ENCODE results near the gene NOC3L.
"Not testable (repeated sequence)": the region's sequence is repeated elsewhere in the genome, so short reads cannot be mapped to it uniquely, and the experiment has no call there.

The NOC3L gene, protein sequence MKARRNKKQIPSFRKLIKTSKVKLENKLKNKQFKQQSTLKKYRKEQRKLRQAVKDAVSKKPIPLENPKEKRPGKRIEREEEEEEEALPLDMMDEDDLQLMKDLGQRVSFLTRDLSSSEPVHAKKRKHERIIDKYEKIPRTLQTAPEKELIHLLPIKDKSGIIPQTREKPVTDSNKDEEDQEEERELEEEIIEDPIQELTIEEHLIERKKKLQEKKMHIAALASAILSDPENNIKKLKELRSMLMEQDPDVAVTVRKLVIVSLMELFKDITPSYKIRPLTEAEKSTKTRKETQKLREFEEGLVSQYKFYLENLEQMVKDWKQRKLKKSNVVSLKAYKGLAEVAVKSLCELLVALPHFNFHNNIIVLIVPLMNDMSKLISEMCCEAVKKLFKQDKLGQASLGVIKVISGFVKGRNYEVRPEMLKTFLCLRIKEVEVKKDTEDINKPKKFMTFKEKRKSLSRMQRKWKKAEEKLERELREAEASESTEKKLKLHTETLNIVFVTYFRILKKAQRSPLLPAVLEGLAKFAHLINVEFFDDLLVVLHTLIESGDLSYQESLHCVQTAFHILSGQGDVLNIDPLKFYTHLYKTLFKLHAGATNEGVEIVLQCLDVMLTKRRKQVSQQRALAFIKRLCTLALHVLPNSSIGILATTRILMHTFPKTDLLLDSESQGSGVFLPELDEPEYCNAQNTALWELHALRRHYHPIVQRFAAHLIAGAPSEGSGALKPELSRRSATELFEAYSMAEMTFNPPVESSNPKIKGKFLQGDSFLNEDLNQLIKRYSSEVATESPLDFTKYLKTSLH

DNA sequence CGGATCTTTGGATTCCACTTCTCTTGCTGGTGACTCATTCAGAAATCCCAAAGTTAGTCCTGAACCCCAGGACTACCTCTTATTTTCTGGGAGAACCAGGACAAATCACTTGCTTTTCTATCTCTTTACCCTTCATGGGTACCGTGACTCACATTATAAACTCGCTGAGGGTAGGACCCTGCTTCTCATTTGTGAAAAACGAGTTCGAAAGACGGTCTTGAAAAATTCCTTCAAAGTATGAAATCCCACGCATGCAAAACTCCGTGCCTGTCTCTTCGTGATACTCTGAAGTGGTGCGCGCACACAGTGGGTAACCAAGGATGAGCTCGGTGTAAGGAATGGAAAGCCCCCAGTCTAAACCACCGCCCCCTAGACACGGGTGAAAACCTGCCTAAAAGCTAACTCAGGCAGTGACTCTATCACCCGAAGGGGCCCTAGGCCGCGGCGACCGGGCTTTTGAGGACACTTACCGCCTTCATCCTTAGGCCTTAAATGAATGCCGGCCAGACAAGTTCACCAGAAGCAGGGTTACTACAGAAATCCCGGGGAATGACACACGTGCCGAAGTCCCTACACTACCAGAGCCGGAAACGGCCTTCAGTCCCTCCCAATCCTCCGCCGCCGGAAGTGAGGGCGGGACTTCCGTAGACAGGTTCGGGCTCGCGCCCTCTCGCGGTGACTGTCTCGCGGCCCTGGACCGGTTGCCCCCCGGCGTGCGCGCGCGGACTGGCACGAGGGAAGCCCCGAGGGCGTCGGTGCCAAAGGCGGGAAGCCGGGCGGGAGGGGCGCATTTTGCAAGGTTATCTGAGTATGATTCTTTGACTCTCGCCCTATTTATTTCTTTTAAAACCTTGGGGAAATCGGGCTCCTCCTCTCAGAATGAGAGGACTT is at the start of gene NOC3L:
Gene NOC3L, minus strand, starts transcription at position 580 of the 891 bp plus-strand sequence. Its CDS starts 101 bp downstream, at position 479.
- DNase-seq = peak; percentile 91

DNA sequence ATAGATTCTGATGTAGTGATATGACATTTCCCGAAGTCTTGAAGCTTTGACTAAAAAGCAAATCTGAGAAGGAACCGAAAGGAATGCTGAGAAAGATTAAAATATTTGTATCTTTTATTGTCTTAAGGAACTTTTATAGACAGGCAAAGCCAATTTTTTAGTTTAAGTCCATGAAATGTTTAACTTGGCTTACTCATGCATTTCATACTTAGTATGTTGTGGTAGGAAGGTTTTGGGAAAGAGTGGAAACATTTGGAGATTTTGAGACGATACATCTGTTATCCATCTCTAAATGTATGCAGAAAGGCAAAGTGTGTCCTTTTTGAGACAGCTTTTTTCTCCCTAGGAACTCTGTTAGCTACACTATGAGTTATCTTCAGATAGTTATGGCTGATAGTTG is 49.7 kb upstream of the NOC3L start:
- no peak for DNase-seq

DNA sequence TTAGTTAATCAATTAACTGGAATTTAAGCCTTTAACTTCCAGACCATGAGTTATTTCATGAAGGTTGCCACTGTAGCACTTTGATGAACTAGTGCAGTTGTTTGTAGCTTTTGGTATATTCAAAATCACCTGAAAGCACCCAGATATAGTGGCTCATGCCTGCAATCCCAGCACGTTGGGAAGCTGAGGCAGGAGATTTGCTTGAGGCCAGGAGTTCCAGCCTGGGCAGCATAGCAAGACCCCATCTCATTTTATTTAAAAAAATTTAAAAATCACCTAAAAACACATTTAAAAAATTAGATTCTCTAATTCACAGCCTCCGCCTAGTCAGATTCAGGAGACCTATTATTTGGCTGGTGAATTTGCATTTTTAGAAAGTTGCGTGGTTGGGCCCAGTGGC is 48.6 kb upstream of the NOC3L start:
- no peak for DNase-seq

DNA sequence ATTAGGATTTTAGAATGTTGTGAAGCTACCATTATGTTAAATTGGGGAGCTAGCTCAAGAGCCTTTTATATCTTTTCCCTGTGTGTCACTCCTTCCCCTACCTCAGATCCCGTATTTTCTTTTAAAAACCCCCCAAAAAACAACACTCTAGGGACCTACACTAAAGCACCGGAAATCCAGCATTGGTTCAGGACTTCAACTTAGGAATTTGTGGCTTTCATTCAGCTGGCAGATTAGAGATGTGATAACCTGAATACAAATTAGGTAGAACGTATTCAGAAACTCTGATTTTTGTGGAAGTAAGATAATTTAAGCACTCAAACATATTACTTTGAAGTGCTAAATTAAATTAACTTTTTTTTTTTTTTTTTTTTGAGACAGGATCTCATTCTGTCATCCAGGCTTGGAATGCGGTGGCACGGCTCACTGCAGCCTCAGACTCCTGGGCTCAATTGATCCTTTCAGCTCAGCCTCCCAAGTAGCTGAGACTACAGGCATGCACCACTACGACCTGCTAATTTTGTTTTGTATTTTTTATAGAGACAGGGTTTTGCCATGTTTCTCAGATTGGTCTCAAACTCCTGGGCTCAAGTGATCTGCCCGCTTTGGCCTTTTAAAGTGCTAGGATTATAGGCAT is 46.4 kb upstream of the NOC3L start:
- no peak for DNase-seq

DNA sequence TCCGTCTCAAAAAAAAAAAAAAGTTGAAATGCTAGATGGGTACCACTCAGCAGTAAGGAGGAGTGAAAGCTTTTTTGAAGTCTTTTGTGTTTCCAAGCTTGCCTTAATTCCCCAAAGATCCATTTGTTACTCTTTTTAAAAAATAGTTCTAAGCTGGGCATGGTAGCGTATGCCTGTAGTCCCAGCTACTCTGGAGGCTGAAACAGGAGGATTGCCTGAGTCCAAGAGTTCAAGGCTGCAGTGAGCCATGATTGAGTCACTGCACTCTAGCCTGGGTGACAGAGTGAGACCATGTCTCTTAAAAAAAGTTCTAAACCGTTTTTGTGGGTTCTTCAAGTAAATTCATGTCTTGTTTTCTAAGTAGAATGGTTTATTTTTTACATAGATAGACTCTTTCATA is 44.9 kb upstream of the NOC3L start:
- DNase-seq = no peak

DNA sequence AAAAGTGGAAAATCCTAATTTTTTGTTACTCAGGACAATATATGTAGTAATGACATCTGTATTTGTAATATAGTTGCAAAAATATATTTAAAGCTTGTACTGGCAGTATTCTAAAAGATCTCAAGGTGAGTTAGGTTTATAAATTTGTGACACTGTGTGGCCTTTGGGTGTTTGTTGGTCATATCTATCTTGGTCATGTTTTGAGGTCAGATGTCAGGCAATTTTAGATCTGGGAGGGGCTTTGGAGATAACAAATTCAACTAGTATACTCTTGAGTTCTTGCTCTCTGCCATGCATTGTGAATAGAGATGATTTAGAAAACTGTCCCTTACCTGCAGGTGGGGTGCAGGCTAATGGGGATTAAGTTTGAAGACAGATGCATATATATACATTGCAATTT is 42.7 kb upstream of the NOC3L start:
- no peak for DNase-seq

DNA sequence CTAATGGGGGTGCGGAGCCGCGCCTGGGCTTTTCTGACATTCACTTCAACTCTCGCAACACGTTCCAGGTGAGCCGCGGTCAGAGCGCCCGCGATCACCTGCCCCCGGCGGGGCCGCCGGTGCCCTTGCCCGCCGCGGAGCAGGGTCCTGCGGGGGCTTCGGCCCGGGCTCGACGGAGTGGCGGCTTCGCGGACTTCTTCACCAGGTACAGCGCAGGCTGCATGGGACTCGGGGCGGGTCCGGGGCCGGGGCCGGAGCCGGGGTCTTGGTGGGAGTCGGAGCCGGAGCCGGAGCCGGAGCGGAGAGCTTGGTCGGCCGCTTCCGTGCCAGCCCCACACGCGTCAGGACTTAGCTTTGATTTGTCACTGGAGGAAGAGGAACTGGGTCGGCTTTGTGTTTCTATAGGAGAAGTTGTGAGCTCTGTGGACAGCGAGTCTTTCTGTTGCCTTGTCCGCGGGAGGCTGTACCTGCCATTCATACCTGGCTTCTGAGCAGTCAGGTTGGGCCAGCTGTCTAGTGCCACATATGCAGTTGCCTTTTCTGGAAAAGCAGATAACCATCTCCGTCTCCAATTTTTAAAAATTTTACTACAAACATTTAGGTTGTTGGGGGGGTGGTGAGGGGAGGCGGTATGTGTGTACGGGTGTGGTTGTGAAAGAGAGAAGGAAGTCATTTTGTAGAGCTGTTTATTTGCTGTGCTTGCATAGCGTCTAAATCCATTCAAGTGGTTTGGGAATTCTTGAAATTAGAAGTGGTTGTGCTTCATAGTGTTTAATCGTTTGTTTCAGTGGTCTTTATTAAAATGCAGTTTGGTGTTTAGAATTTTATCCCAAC is 40.9 kb upstream of the NOC3L start:
- peak; percentile 29 for DNase-seq

DNA sequence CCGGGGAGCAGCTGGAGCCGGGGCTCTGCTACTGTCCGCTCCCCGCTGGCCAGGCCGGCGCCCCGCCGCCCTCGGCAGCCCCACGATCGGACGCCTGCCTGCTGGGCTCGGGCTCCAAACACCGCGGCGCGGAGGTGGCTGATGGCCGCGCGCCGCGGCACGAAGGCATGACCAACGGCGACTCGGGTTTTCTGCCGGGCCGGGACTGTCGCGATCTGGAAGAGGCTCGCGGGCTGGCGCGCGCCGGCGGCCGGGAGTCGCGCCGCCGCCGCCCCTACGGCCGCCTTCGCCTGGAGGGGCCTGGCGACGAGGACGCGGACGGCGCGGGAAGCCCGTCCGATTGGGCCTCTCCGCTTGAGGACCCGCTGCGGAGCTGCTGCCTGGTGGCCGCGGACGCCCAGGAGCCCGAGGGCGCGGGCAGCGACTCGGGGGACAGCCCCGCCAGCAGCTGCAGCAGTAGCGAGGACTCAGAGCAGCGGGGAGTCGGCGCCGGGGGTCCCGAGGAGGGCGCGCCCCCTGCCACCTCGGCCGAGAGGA is 40.2 kb upstream of the NOC3L start:
- DNase-seq = peak; percentile 13

DNA sequence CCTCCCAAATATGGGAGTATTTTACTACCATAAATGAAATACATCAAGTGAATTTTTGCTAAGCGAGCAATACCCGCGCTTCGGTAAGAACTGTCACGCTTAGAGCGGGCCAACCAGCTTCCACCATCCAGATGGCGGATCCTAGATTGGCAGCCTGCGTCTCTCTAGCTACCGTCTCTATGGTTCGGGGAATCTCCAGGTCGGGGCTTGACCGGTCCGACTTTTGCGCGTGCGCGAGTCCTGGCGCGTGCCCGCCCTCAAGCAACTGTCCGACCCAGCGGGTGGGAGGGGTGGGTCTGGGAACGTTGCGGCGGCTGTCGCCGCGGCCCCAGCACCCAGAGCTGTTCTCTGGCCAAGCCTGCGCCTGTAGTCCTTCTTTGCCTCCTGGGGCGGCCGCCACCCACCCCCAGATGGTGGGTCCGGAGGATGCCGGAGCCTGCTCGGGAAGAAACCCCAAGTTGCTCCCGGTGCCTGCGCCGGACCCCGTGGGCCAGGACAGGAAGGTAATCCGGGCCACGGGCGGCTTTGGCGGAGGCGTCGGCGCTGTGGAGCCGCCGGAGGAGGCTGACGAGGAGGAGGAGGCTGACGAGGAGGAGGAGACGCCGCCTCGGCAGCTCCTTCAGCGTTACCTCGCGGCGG is 39.6 kb upstream of the NOC3L start, which contains the start of gene TBC1D12:
Gene TBC1D12, plus strand, starts transcription at position 338 of the 639 bp plus-strand sequence. Its CDS starts 73 bp downstream, at position 411.
- DNase-seq = peak; percentile 92

DNA sequence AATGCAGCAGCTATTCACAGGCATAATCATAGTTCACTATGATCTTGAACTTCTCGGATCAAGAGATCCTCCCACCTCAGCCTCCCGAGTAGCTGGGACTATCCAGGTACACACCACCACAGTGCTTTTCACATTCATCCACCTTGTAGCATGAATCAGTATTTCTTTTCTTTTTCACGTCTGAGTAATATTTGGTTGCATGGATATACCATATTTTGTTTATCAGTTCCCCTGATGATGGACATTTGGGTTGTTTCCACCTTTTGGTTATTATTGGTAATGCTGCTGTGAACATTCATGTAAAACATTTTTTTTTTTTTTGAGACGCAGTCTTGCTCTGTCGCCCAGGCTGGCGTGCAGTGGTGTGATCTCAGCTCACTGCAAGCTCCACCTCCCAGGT is 36.0 kb upstream of the NOC3L start:
- no peak for DNase-seq

DNA sequence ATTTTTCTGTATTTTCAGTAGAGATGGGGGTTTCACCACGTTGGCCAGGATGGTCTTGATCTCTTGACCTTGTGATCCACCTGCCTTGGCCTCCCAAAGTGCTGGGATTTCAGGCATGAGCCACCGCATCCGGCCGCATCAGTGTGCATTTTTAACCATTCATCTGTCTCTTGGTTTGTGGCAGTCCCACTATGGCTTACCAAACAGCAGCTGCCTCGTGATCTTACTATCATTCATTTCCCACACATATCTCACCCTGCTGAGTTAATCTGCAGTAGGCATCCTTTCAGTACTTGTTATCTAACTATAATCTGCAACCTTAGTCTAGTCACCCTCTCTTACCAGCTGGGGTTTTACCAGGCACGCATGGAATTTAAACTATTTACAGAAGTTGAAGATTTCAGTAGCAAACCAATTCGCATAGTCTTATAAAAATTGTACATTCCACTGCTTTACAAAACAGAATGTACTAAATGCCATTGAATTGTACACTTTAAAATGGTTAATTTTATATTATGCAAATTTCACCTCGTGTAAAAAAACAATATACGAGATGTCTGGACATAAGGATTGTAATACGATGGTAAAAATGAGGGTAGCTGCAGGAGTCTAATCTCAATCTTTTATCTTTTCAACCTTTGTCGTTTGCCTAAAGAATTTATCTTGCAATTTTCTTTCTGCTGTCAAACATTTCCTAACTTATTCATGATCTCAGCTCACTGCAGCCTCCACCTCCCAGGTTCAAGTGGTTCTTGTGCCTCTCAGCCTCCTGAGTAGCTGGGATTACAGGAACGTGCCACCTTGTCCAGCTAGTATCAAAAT is 35.0 kb upstream of the NOC3L start:
- DNase-seq = no peak

DNA sequence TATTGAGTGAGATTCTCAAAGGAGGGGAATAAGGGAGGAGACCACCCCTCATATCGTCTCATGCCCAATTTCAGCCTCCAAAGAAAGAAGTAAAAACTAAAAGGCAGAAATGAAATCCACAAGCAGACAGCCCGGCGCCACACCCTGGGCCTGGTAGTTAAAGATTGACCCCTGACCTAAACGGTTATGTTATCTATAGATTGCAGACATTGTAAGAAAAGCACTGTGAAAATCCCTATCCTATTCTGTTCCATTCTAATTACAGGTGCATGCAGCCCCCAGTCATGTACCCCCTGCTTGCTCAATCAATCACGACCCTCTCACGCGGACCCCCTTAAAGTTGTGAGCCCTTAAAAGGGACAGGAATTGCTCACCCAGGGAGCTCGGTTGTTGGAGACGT is 29.4 kb upstream of the NOC3L start:
- not testable (repeated sequence) for DNase-seq

DNA sequence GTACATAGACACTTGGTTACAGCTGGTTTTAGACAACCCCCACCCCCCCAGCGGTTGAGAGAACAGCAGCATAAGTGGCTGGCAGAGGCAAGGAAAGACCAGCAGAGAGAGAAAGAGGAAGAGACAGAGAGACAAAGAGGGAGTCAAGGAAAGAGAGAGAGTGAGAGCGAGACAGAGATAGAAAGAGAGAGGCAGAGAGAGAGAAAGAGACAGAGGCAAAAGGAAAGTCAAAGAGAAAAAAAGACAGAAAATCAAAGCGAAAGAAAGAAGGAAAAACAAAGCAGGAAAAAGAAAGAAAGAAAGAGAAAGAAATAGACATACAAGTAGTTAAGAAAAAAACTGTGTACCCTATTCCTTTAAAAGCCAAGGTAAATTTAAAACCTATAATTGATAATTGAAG is 23.0 kb upstream of the NOC3L start:
- DNase-seq = not testable (repeated sequence)

DNA sequence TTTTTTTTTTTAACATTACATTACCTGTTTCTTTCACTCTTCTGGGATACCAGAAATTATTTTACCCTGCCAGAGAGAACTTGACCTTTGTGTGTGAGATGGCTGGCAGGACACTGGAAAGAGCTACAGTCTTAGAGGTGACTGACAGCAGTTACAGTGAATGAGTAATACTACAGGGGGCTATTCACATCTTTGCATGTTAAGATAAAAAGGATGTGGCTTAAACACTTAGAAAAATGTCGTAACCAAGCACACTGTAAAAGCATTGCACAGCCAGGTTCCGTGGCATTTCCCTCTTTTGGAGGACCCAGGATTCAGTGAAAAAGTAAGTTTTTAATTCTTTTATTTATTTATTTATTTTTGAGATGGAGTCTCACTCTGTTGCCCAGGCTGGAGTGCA is 20.8 kb upstream of the NOC3L start:
- DNase-seq = no peak

DNA sequence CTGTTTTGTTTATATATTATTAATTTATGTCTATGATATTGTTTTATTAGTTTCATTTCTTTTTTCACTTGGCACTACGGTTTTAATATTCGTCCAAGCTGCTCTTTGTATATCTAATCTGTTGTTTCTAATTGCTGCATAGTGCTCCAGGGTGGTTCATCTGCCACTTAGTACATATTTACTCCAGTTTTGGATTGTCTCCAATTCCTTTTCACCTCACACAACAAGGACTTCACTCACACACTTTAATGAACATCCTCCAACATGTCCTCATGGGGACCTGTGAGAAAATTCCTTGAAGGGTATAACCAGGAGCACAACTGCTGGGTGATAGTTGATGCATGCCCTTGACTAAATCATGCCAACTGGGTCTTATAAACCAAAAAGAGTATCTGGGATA is 14.1 kb upstream of the NOC3L start:
- no peak for DNase-seq

DNA sequence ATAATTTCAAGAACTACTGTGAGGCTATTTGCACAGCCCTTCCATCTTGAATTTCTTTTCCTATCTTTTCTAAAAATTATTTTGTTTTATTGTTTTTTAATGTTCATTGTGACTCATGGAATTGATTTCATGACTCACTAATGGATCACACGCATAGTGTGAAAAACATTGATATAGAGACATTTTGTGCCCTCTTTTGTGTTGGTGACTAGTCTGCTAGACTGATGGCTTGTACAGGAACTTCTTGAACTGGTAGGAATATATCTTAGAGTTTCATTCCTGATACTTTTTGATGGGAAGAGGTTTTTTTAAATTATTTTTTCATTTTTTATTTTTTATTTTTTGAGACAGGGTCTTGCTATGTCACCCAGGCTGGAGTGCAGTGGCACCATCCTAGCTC is 12.6 kb upstream of the NOC3L start:
- DNase-seq = no peak

DNA sequence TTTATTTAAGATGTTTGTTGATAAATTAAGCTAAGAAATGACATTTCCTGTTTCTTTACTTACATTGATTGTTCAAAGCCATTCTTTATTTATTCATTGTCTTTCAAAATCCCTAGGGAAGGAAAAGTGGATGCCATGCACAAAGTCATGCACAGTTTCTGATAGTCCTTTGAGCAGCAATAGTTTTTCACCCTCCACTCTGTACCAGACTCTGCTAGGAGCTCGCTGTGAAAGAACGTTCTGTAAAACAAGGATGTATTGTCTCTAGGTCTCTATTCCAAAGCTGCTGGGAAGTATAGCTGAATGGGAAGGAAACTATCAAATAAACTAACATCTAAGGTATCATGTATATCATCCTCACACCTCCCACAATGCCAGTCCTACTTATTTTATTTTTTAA is 7.8 kb upstream of the NOC3L start:
- no peak for DNase-seq

DNA sequence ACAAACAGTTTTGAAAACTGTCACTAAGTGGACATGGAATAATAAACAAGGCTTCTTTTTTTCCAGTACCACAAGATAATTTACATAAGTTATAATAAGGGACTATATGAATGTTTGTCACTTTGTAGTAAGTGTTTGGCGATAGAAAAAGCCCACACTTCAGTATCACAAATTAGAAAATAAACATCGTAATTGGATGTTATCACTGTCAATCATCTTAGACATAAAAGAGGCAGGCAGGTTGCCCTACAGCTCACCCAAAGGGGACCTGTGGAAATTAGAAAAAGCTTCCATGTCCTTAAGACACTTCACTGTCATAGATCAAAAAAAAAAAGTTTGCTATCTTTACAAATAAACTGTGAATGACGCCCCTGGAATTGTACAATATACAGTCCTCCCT is 3.6 kb upstream of the NOC3L start:
- no peak for DNase-seq

DNA sequence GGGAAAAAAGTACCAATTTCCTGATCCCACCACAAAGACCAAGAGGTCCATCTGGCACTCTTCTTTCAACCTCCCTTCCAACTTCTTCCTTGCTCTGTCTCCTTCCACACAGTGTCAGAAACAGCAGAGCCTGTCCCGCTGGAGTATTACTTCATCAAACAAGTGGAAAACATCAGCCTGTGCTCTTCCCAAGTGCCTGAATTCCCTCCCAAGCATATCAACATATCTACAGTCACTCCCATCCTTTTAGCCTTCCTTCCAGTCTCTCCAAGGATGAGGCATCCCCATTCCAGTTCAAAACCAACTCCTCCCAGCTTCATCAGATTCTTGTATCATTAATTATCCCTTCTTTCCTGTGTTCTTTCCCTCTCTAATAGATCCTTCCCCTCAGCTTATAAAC is 1.7 kb upstream of the NOC3L start:
- no peak for DNase-seq

DNA sequence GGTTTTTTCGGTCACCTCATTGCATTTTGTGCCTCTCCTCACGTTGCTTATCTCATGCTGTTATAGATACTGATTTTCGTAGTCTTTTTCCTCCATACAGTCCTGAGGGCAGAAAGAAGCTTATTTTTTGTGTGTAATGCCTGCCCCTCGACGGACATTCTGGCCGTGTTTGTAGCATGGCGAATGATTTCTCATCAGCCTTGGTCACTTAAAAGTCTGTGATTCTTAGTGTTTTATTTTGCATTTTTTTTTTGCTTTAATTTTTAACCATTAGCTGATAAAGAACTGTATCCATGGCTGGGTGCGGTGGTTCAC is 469 bp upstream of the NOC3L start:
- no peak for DNase-seq

Data from NCI-H510A (cell line).